Loucy (cell line): ENCODE data around the gene PTPRQ.

ENCODE experiments used
- EZH2phosphoT487 ChIP-seq: fragments of 200-600 bp; IDR thresholded peaks from 2 replicates; pipeline ENCODE4 v1.6.1; 2018; ENCODE audit warnings: antibody characterized with exemption, mild to moderate bottlenecking, moderate library complexity, borderline replicate concordance
- TF ChIP-seq, protein P1 (sequence below): fragments of 200-600 bp; sonication (generic); conservative IDR thresholded peaks from 2 replicates; pipeline ENCODE4 v1.5.1; 2014; ENCODE audit warnings: mild to moderate bottlenecking, antibody characterized with exemption, low read length

- TF ChIP-seq, protein P1, sequence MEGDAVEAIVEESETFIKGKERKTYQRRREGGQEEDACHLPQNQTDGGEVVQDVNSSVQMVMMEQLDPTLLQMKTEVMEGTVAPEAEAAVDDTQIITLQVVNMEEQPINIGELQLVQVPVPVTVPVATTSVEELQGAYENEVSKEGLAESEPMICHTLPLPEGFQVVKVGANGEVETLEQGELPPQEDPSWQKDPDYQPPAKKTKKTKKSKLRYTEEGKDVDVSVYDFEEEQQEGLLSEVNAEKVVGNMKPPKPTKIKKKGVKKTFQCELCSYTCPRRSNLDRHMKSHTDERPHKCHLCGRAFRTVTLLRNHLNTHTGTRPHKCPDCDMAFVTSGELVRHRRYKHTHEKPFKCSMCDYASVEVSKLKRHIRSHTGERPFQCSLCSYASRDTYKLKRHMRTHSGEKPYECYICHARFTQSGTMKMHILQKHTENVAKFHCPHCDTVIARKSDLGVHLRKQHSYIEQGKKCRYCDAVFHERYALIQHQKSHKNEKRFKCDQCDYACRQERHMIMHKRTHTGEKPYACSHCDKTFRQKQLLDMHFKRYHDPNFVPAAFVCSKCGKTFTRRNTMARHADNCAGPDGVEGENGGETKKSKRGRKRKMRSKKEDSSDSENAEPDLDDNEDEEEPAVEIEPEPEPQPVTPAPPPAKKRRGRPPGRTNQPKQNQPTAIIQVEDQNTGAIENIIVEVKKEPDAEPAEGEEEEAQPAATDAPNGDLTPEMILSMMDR, result no peak
- no peak for TF ChIP-seq EZH2phosphoT487
Observed at GRCh38 chr12:80659512-80660063, 215.6 kb downstream of the PTPRQ start.
